ENCODE data around the gene ULK4.

ULK4 gene

DNA sequence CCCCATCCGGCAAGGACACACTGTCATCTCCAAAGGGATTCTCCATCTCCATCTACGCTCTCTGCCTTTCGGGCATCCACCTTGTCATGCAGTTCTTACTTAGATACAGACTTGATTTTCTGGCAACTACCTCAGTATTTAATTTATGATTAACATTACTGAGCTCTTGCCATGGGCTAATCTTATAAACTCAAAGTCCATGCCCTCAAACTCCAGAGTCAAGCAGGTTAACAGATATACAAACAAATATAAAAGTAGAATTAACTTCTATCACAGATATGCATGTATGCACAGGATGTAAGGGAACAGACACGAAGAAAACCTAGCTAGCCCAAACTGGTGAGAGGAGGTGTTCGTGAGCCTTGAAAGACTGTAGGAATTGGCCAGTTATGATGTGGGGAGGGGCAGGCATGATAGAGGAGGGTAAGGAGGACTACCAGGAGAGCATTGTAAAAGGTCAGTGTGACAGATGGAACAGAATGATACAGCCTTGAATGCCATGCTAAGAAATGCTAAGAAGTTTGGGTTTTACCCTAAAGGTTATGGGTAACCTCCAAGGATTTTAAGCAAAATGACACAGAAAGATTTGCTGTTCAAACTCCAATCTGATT lies 334.3 kb downstream of the ULK4 start:
- no peak for DNase-seq

- no peak for DNase-seq
These were observed 349.1 kb downstream of the ULK4 start for GRCh38 chr3:41612853-41613252.

- DNase-seq = no peak
These were observed 350.9 kb downstream of the ULK4 start for GRCh38 chr3:41611008-41611407.

GRCh38 chr3:41608347-41608746 lies 353.6 kb downstream of the ULK4 start:
- DNase-seq = no peak

GRCh38 chr3:41603807-41604206 lies 358.1 kb downstream of the ULK4 start:
- DNase-seq = no peak

DNA sequence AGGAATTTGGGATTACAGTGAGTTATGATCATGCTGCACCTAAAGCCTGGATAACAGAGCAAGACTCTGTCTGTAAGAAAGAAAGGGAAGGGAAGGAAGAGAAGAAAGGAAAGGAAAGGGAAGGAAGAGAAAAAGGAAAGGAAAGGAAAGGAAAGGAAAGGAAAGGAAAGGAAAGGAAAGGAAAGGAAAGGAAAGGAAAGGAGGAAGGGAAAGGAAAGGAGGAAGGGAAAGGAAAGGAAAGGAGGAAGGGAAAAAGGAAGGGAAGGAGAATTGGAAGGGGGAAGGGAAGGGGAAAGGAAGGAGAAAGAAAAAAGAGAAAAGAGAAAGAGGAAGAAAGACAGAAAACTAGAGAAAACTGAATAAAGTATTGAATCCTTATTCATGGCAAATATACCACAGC lies 359.8 kb downstream of the ULK4 start:
- DNase-seq = no peak

DNA sequence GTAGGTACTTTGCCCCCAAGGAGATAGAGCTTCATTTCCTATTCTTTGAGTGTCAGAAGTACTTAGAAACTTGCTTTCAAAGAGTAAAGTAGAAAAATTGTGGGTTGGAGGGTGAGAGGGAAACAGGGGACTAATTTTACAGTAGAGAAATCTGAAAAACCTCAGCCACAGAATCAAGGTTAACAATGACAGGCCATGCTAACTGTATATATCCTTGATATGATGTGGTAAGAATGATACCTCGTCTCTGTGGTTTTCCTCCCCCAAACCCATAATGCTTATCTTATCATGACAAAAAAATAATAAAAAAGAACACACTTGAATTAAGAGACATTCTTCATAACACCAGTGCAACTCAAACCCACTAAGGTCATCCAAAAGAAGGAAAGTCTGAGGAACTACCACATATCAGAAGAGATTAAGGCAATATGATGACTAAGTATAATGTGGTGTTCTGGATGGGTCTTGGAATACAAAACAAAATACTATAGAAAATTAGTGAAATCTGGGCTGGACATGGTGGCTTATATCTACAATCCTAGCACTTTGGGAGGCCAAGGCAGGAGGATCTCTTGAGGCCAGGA lies 360.4 kb downstream of the ULK4 start:
- DNase-seq = no peak

GRCh38 chr3:41600616-41601015 lies 361.3 kb downstream of the ULK4 start:
- DNase-seq = no peak

DNA sequence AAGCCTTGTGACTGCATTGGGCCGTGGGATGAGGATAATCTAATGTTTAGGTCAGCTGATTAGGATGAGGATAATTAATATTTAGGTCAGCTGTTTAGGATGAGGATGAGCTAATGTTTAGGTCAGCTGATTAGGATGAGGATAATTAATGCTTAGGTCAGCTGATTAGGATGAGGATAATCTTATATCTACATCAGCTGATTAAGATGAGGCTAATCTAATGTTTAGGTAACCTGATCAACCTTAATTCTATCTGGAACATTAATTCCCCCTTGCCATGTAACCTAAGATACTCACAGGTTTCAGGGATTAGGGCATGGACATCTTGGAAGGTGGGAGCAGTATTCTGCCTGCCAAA lies 362.8 kb downstream of the ULK4 start:
- no peak for DNase-seq

DNA sequence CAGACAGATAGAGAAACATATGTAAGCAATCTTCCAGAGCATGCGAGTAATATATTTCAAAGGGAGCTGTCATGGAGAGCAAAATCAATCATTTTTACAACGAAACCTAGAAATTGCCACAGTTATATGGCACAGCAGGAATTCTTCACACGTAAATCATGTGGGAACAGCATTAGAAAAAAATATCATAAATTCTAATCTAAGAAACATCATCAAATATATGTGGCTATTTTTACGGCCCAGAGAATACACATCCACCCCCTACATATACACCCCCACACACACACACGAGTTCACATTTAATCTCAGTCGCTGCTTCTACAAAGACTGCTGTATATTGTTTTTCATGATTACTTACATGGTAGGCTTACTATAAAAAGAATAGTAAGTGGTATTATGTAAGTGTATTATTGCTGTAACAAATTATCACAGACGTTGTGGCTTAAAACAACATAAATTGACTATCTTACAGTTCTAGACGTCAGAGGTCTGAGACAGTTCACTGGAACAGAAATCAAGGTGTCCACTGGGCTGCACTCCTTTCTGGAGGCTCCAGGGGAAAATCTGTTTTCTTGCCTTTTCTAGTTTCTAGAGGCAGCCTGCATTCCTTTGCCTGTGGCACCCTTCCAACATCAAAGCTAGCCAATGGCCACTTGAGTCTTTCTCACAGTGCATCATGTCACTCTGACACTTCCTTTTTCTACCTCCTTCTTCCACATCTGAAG lies 363.3 kb downstream of the ULK4 start:
- DNase-seq = no peak

GRCh38 chr3:41593774-41594173 lies 368.1 kb downstream of the ULK4 start:
- DNase-seq = no peak

DNA sequence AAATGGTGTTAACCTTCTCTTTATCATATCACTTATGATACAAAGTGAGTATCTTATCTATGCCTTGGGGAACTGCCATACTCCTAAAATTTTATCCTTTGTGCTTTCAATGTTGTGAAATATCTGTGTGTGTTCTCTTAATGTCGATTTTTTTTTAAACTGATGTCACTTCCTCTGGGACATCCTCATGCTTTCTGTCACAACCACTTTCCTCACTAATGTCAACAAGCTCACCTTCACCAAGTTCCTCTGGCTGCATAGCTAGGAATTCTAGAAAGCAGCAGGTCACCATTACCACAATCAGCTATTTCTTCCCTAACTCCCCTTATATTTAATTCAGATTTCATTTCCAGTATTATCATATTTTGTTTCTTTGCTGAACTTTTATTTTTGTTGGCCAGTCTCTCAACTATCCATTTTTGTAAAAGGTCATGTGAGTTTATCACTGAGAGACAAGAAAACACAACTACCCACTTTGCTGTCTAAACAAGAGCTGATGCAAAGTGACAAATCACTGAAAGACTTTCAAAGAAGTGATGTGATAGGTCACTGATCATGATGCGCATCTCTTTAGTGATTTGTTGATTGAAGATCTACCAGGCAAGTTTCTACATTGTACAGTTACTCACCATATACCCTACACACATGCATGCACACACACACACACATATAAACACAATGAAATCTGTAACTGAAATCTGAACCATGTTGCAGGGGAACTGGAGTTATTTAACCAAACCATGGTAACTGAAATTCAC lies 369.0 kb downstream of the ULK4 start:
- DNase-seq = no peak

DNA sequence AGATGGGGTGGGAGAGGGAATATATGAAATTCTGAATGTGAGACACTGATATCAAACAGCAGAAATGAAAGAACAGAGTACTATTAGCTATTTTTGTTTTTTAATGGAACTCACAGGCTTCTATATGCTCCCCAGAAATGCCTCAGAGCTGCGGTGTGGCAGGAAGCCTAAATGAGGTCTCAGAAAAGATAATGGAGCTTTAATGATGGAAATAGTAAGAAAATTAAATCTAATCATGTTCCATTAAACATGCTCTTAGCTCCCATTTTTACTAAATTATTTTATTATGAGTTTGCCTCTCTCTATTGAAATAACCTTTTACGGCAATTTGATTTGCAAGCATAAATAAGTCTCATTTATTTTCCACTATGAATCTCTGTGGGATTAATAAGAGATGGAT lies 378.9 kb downstream of the ULK4 start:
- DNase-seq = no peak

GRCh38 chr3:41581700-41582099 lies 380.2 kb downstream of the ULK4 start:
- no peak for DNase-seq

GRCh38 chr3:41580274-41580959 lies 381.5 kb downstream of the ULK4 start:
- no peak for DNase-seq

- DNase-seq = no peak
These were observed 382.0 kb downstream of the ULK4 start for GRCh38 chr3:41579861-41580260.

GRCh38 chr3:41578798-41579197 lies 383.1 kb downstream of the ULK4 start:
- no peak for DNase-seq

DNA sequence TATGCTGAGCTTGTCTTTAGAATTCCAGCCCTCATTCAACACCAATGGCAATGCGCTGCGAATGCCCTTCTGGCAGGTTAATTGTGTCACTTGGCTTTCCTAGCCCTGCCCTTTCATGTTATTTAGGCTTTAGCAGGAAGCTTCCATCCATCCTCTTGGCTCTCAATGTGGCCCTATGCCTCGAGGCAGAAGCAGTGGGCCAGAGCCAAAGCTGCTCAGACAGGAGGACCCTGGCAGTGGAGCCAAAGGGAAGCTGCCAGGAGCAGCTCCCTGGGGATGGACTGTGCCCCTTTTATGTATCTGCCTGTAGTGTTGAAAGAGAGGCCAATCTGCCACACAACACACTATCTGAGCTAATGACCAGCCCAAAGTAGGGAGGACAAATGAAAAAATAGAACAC lies 386.2 kb downstream of the ULK4 start:
- DNase-seq = no peak

GRCh38 chr3:41574900-41575299 lies 387.0 kb downstream of the ULK4 start:
- DNase-seq = no peak

DNA sequence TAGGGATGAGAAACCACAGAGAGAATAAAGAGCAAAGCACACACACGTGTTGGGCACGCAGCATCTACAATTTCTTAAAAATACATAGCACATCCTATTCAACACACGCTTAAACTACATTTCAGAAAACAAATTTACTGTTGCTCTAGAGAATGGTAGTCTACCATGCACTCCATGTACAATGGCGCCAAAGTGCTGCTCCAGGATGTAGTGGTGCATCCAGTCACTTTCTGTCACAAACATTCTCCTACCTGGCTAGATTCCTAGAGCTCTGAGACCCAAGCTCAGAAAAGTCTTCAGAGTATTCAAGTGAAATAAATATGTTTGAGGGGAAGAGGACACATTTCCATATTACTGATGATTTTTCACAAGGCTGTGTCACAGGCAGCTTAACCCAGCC lies 388.3 kb downstream of the ULK4 start:
- DNase-seq = no peak

DNA sequence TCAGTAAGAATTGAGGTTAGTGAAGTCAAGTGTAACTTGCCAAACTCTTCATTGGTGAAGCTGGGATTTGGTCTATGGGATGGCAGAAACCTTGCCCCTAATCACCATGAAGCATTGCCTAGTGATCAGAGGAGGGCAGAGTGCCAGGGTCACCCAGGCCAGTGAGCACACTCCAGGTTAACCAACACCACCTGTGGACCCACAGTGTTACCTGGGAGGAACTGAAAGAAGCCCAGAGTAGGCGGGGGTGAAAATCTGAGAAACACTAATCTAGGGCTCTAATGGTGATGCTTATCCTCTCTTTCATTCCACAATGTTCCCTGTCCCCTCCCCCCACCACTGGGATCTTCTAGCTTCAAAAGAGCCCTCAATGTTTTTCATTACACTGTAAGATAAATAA lies 389.8 kb downstream of the ULK4 start:
- DNase-seq = no peak

DNA sequence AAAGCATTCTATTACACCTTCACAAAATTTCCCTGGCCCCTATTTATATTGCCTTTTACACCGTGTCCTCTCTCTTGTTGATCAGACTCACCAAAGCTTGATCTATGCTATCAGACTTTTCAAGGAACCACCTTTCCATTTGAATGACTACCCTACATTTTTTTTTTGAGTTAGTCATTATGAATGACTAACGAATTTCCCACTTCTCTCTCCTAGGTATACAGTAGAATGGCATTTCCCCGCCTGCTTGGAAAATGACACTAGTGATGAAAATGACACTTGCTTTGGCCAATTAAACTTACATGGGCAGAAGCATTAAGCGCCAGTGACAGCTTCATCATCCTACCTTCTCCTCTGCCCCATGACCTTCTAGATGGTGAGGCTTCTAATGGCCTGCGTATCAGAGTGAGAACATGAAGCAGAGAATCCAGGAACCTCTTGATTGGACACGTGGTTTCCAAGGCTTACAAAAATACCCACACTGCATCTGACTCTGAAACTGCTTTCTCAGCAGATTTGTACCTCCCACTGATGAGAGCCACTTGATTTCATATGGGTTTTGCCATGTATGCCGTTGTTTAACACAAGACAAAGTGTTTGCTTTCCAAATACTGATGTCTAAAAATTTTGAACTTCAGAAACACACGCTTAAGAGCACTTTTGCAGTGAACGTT lies 392.1 kb downstream of the ULK4 start:
- no peak for DNase-seq

Measured in activated naive CD4-positive, alpha-beta T cell treated with anti-CD3 and anti-CD28 coated beads, Interleukin-2, amount 50 U/mL, for 16 hours (primary cell).